ENCODE measurements around the gene CFAP99. TPM values are rescaled to one million over a fixed set of nuclear protein-coding genes. Genes with fewer than 3 reads are reported as not detected.

Gene CFAP99
- total RNA-seq, 1 donor from 2014 or later: not detected

- peaks cover 27% of the 10 kb centered on the region for H3K36me3 Mint-ChIP-seq (ENCODE audit: unreplicated experiment)
Observed at GRCh38 chr4:2510351-2511259, 91.8 kb downstream of the CFAP99 start.

GRCh38 chr4:2511645-2512131, 92.9 kb downstream of the CFAP99 start:
- Mint-ChIP-seq H3K4me1 (ENCODE audit: unreplicated experiment) (peaks cover 3% of the 10 kb centered on the region), H3K36me3 (ENCODE audit: unreplicated experiment) (peaks cover 29% of the 10 kb centered on the region), H3K27me3 (ENCODE audit: unreplicated experiment) (no peaks in the 10 kb centered on the region), H3K4me3 (ENCODE audit: unreplicated experiment) (no peak overlapping the region), H3K27ac (ENCODE audit: unreplicated experiment) (no peak overlapping the region), H3K9me3 (ENCODE audit: unreplicated experiment) (no peaks in the 10 kb centered on the region)
- DNase-seq (ENCODE audit: extremely low spot score, unreplicated experiment): no peak
- no peak for TF ChIP-seq CTCF (IDR thresholded peaks at IDR 0.05)

More at GRCh38 chr4:2510351-2511259, 91.8 kb downstream of the CFAP99 start:
- Mint-ChIP-seq H3K4me3 (ENCODE audit: unreplicated experiment) (no peak overlapping the region), H3K9me3 (ENCODE audit: unreplicated experiment) (no peaks in the 10 kb centered on the region), H3K27ac (ENCODE audit: unreplicated experiment) (no peak overlapping the region), H3K27me3 (ENCODE audit: unreplicated experiment) (no peaks in the 10 kb centered on the region), H3K4me1 (ENCODE audit: unreplicated experiment) (peaks cover 3% of the 10 kb centered on the region)
- TF ChIP-seq CTCF (IDR thresholded peaks at IDR 0.05): no peak
- no peak for DNase-seq (ENCODE audit: extremely low spot score, unreplicated experiment)

Other genes starting within 250 kb of the CFAP99 start
- 10.2 and 11.7 TPM in 2 replicates for gene HAUS3, start 176.8 kb upstream of the CFAP99 start, total RNA-seq
- 3.8 and 4.2 TPM in 2 replicates for gene POLN, start 176.8 kb upstream of the CFAP99 start, total RNA-seq
- 74.9 and 81.5 TPM in 2 replicates for gene MXD4, start 156.8 kb upstream of the CFAP99 start, total RNA-seq
- gene ZFYVE28, start 310 bp upstream of the CFAP99 start, total RNA-seq: 3.3 and 3.4 TPM in 2 replicates
- 57.6 and 63.4 TPM in 2 replicates for gene RNF4, start 50.2 kb downstream of the CFAP99 start, total RNA-seq
- gene FAM193A, start 117.7 kb downstream of the CFAP99 start, total RNA-seq: 35.3 and 36.5 TPM in 2 replicates

All from osteocyte (in vitro differentiated cells).